Endothelial cell (in vitro differentiated cells): ENCODE data around the gene LCLAT1. TPM values are rescaled to one million over a fixed set of nuclear protein-coding genes. Genes with fewer than 3 reads are reported as not detected.
"Not testable (repeated sequence)": the region's sequence is repeated elsewhere in the genome, so short reads cannot be mapped to it uniquely, and the experiment has no call there.

Experiments
- DNase-seq: peaks from one replicate; pipeline ENCODE4 v3.0.0; 2021; ENCODE audit warnings: low spot score
- H3K27ac Mint-ChIP-seq: one replicate; pipeline ENCODE4 v1.8.0; 2021; ENCODE audit warnings: mixed read lengths, inconsistent platforms; ENCODE audit not compliant: unreplicated experiment
- H3K27me3 Mint-ChIP-seq: one replicate; pipeline ENCODE4 v1.8.0; 2021; ENCODE audit warnings: mild to moderate bottlenecking, moderate library complexity, mixed read lengths, inconsistent platforms; ENCODE audit not compliant: unreplicated experiment
- H3K36me3 Mint-ChIP-seq: one replicate; pipeline ENCODE4 v1.8.0; 2021; ENCODE audit warnings: mild to moderate bottlenecking, low read depth, mixed read lengths, inconsistent platforms; ENCODE audit not compliant: unreplicated experiment
- H3K4me1 Mint-ChIP-seq: one replicate; pipeline ENCODE4 v1.8.0; 2021; ENCODE audit warnings: mild to moderate bottlenecking, mixed read lengths, inconsistent platforms; ENCODE audit not compliant: unreplicated experiment
- H3K4me3 Mint-ChIP-seq: one replicate; pipeline ENCODE4 v1.8.0; 2021; ENCODE audit warnings: mild to moderate bottlenecking, mixed read lengths, inconsistent platforms; ENCODE audit not compliant: unreplicated experiment
- H3K9me3 Mint-ChIP-seq: one replicate; pipeline ENCODE4 v1.8.0; 2021; ENCODE audit warnings: mixed read lengths, inconsistent platforms; ENCODE audit not compliant: unreplicated experiment
- CTCF ChIP-seq: fragments of 200-600 bp; sonication (generic); IDR thresholded peaks from one replicate; pipeline ENCODE4 v1.5.0; 2021; ENCODE audit warnings: antibody characterized with exemption; ENCODE audit not compliant: unreplicated experiment
- total RNA-seq: library from RNA; stranded (reverse); fragmentation: NEBNext Ultra II Directional; extraction: Animal tissue kit (Norgen Biotek cat#: 25700); gene quantifications from one replicate; pipeline ENCODE4 v1.2.1, GENCODE V29; 2021; ENCODE audit not compliant: unreplicated experiment

Gene LCLAT1
- total RNA-seq, 1 donor from 2014 or later = 20.9 TPM

- Mint-ChIP-seq H3K4me3 (no peak overlapping the region), H3K27ac (no peak overlapping the region), H3K36me3 (peaks cover 3% of the 10 kb centered on the region), H3K9me3 (no peaks in the 10 kb centered on the region), H3K4me1 (no peaks in the 10 kb centered on the region), H3K27me3 (peaks cover 3% of the 10 kb centered on the region)
- no peak for DNase-seq
- no peak for TF ChIP-seq CTCF
These were observed 165.3 kb downstream of the LCLAT1 start for GRCh38 chr2:30612371-30612770.

- peaks cover 3% of the 10 kb centered on the region for H3K27me3 Mint-ChIP-seq
- H3K36me3 Mint-ChIP-seq = peaks cover 3% of the 10 kb centered on the region
- no peak overlapping the region for H3K27ac Mint-ChIP-seq
- no peaks in the 10 kb centered on the region for H3K9me3 Mint-ChIP-seq
- no peaks in the 10 kb centered on the region for H3K4me1 Mint-ChIP-seq
- no peak overlapping the region for H3K4me3 Mint-ChIP-seq
- no peak for TF ChIP-seq CTCF
- no peak for DNase-seq
These were observed 166.0 kb downstream of the LCLAT1 start for GRCh38 chr2:30613001-30613400.

GRCh38 chr2:30614227-30614626 lies 167.2 kb downstream of the LCLAT1 start:
- H3K27ac Mint-ChIP-seq, H3K4me1 Mint-ChIP-seq, H3K9me3 Mint-ChIP-seq, H3K4me3 Mint-ChIP-seq, H3K27me3 Mint-ChIP-seq, H3K36me3 Mint-ChIP-seq, DNase-seq: not testable (repeated sequence)

- Mint-ChIP-seq H3K27me3 (peaks cover 3% of the 10 kb centered on the region), H3K4me3 (no peak overlapping the region), H3K27ac (no peak overlapping the region), H3K36me3 (peaks cover 3% of the 10 kb centered on the region), H3K4me1 (no peaks in the 10 kb centered on the region), H3K9me3 (no peaks in the 10 kb centered on the region)
- no peak for TF ChIP-seq CTCF
- DNase-seq = no peak
These were observed 168.9 kb downstream of the LCLAT1 start for GRCh38 chr2:30615926-30616325.

GRCh38 chr2:30620102-30620501 lies 173.1 kb downstream of the LCLAT1 start:
- peaks cover 2% of the 10 kb centered on the region for H3K27me3 Mint-ChIP-seq

More at GRCh38 chr2:30620102-30620501, 173.1 kb downstream of the LCLAT1 start:
- no peak overlapping the region for H3K4me3 Mint-ChIP-seq
- H3K27ac Mint-ChIP-seq = no peak overlapping the region
- no peaks in the 10 kb centered on the region for H3K9me3 Mint-ChIP-seq
- no peak for TF ChIP-seq CTCF
- H3K36me3 Mint-ChIP-seq = no peaks in the 10 kb centered on the region
- no peak for DNase-seq
- no peaks in the 10 kb centered on the region for H3K4me1 Mint-ChIP-seq
